GM23248 (cell line): ENCODE results near the gene TMEM255B. TPM values are rescaled to one million over a fixed set of nuclear protein-coding genes. Genes with fewer than 3 reads are reported as not detected.

Experiments
- DNase-seq: peaks from one replicate; pipeline ENCODE4 v3.0.0-alpha.2; 2015
- H2AFZ ChIP-seq: fragments of 200-600 bp; sonication (generic); 2 replicates; pipeline ENCODE4 v1.6.1; 2016; ENCODE audit warnings: antibody characterized with exemption
- H3F3A ChIP-seq: fragments of 200-600 bp; sonication (generic); 2 replicates; pipeline ENCODE4 v1.6.1; 2016; ENCODE audit warnings: mild to moderate bottlenecking, antibody characterized with exemption, mixed run types; ENCODE audit not compliant: insufficient read depth
- H3K27ac ChIP-seq: fragments of 200-600 bp; sonication (generic); 2 replicates; pipeline ENCODE4 v1.5.1; 2016; ENCODE audit warnings: mild to moderate bottlenecking
- H3K27me3 ChIP-seq: fragments of 200-600 bp; sonication (generic); replicated peaks from 2 replicates; pipeline ENCODE4 v1.6.1; 2016; ENCODE audit warnings: mild to moderate bottlenecking; ENCODE audit not compliant: insufficient read depth
- H3K36me3 ChIP-seq: fragments of 200-600 bp; sonication (generic); 2 replicates; pipeline ENCODE4 v1.6.1; 2016; ENCODE audit warnings: low read depth, mild to moderate bottlenecking
- H3K4me1 ChIP-seq: fragments of 200-600 bp; sonication (generic); 2 replicates; pipeline ENCODE4 v1.6.1; 2016; ENCODE audit warnings: mild to moderate bottlenecking; ENCODE audit not compliant: insufficient read depth
- H3K4me2 ChIP-seq: fragments of 200-600 bp; sonication (generic); one replicate; pipeline ENCODE4 v1.6.1; 2016; ENCODE audit warnings: mild to moderate bottlenecking; ENCODE audit not compliant: unreplicated experiment
- H3K4me3 ChIP-seq: fragments of 200-600 bp; sonication (generic); 2 replicates; pipeline ENCODE4 v1.5.1; 2016; ENCODE audit warnings: mild to moderate bottlenecking
- H3K79me2 ChIP-seq: fragments of 200-600 bp; sonication (generic); 2 replicates; pipeline ENCODE4 v1.6.1; 2016; ENCODE audit warnings: mild to moderate bottlenecking; ENCODE audit not compliant: insufficient read depth
- H3K9ac ChIP-seq: fragments of 200-600 bp; sonication (generic); 2 replicates; pipeline ENCODE4 v1.6.1; 2016; ENCODE audit warnings: mild to moderate bottlenecking
- H3K9me2 ChIP-seq: fragments of 200-600 bp; sonication (generic); 2 replicates; pipeline ENCODE4 v1.6.1; 2016; ENCODE audit warnings: mixed run types, mild to moderate bottlenecking, moderate library complexity; ENCODE audit not compliant: insufficient read depth
- H3K9me3 ChIP-seq: fragments of 200-600 bp; sonication (generic); one replicate; pipeline ENCODE4 v1.6.1; 2017; ENCODE audit warnings: low read depth
- H4K20me1 ChIP-seq: fragments of 200-600 bp; sonication (generic); 2 replicates; pipeline ENCODE4 v1.6.0; 2016; ENCODE audit not compliant: insufficient read depth
- EZH2 ChIP-seq: fragments of 200-600 bp; sonication (generic); IDR thresholded peaks from 2 replicates; pipeline ENCODE4 v1.6.1; 2018; ENCODE audit warnings: antibody characterized with exemption, mild to moderate bottlenecking; ENCODE audit not compliant: insufficient read depth, poor library complexity, severe bottlenecking
- EZH2phosphoT487 ChIP-seq: fragments of 200-600 bp; sonication (generic); IDR thresholded peaks from 2 replicates; pipeline ENCODE4 v1.6.1; 2018; ENCODE audit warnings: antibody characterized with exemption, moderate library complexity, mild to moderate bottlenecking, low read depth; ENCODE audit not compliant: insufficient read depth
- WGBS, 2 experiments: methylation state at CpG; one replicate each; pipeline ENCODE4 v1.1.6; 2015 to 2017; ENCODE audit warnings: low lambda C conversion rate in 2 of 2, low coverage in 1 of 2; ENCODE audit errors: missing lambda C conversion rate in 2 of 2; 5-methylcytosine and 5-hydroxymethylcytosine counted together
- in situ Hi-C: fragments of 300-500 bp; cut with MboI; formaldehyde crosslinking; loops from 2 replicates; pipeline ENCODE4 v1.15.0; 2020
- polyA plus RNA-seq: library from polyadenylated mRNA; unstranded; fragments of >200 nt; fragmentation: Nextera tagmentation; extraction: Ambion mirVana; gene quantifications from 2 replicates; pipeline ENCODE4 v1.2.1, GENCODE V29; 2016
- total RNA-seq: library from RNA; depleted of rRNA; stranded (reverse); fragments of >200 nt; shearing (Covaris generic); gene quantifications from 2 replicates; pipeline ENCODE4 v1.2.3, GENCODE V29; 2014

TMEM255B gene
- total and polyA plus RNA-seq, 2 experiments from 2014 or later = 8.2 TPM; not detected in 1

GRCh38 chr13:113812178-113813040 is 53.4 kb downstream of the TMEM255B start:
- Histone ChIP-seq H3K4me3 (no peak overlapping the region), H3K9me2 (no peaks in the 10 kb centered on the region), H3K27ac (no peak overlapping the region), H4K20me1 (no peaks in the 10 kb centered on the region), H3K36me3 (no peaks in the 10 kb centered on the region), H3K79me2 (no peaks in the 10 kb centered on the region), H2AFZ (no peak overlapping the region), H3K4me1 (peaks cover 17% of the 10 kb centered on the region), H3F3A (peaks cover 10% of the 10 kb centered on the region; the same call in 1 of the 2 replicates), H3K4me2 (no peak overlapping the region), H3K9me3 (no peaks in the 10 kb centered on the region), H3K27me3 (no peaks in the 10 kb centered on the region), H3K9ac (no peak overlapping the region)
- WGBS, 2 experiments = 49 to 53% methylated on average over 38 to 51 of the region's 51 CpGs
- no peak for TF ChIP-seq EZH2
- no peak for TF ChIP-seq EZH2phosphoT487
- no peak for DNase-seq
- in situ Hi-C loops = no loop called here

DNA sequence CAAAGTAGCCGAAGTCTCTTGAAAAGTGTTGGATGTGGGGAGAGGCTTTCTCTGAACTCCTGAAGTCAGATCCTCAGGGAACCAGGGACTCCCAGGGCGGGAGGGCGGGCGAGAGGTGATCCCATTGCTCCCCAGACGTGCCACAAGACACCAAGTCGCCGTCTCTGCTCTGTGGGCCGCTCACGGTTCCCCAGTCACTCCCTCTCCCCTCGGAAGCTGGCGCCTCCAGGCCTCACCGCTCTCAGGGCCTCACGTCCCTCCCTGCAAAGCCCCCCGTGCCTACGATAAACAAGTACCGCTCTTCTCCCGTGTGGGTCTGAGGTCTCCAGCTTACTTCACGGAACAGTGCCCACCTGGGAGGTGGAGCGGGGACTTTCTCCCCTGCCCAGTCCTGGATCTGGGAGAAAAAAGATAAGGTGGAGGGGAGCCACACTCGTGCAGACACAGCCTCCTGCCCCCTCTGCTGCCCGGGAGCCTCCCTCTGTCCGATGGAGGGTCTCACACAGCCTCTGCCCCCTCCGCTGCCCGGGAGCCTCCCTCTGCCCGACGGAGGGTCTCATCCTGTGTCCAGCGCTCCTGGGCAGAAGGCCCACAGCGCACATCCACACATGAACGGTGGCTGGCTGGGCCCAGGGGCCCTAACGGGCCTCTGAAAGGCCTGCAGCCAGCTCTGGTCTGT is 54.2 kb downstream of the TMEM255B start:
- in situ Hi-C loops = no loop called here
- no peak overlapping the region for H3K4me3 ChIP-seq
- no peak overlapping the region for H3K4me2 ChIP-seq
- H3K27me3 ChIP-seq = no peaks in the 10 kb centered on the region
- H3K9me3 ChIP-seq = no peaks in the 10 kb centered on the region
- no peak overlapping the region for H2AFZ ChIP-seq
- H3K4me1 ChIP-seq = peaks cover 17% of the 10 kb centered on the region
- WGBS, 2 experiments = 97 to 98% methylated on average over 20 to 30 of the region's 30 CpGs
- H3K9ac ChIP-seq = no peak overlapping the region
- no peaks in the 10 kb centered on the region for H4K20me1 ChIP-seq
- no peaks in the 10 kb centered on the region for H3K9me2 ChIP-seq
- peaks cover 10% of the 10 kb centered on the region; the same call in 1 of the 2 replicates for H3F3A ChIP-seq
- TF ChIP-seq EZH2 (no peak), EZH2phosphoT487 (no peak)
- DNase-seq = no peak
- no peak overlapping the region for H3K27ac ChIP-seq
- H3K36me3 ChIP-seq = no peaks in the 10 kb centered on the region
- no peaks in the 10 kb centered on the region for H3K79me2 ChIP-seq

- no peaks in the 10 kb centered on the region for H3K9me3 ChIP-seq
- no peak overlapping the region for H3K4me3 ChIP-seq
- no peaks in the 10 kb centered on the region for H3K36me3 ChIP-seq
- DNase-seq = no peak
- H3K9ac ChIP-seq = no peak overlapping the region
- no peaks in the 10 kb centered on the region for H3K79me2 ChIP-seq
- H3K27ac ChIP-seq = no peak overlapping the region
- no peaks in the 10 kb centered on the region for H4K20me1 ChIP-seq
- no peak overlapping the region for H2AFZ ChIP-seq
- WGBS, 2 experiments = 87 to 91% methylated on average over 28 of the region's 28 CpGs
- H3F3A ChIP-seq = peaks cover 10% of the 10 kb centered on the region; the same call in 1 of the 2 replicates
- no peaks in the 10 kb centered on the region for H3K27me3 ChIP-seq
- H3K9me2 ChIP-seq = no peaks in the 10 kb centered on the region
- H3K4me1 ChIP-seq = peaks cover 17% of the 10 kb centered on the region
- TF ChIP-seq EZH2phosphoT487 = no peak
- no peak for TF ChIP-seq EZH2
- in situ Hi-C loops = no loop called here
- no peak overlapping the region for H3K4me2 ChIP-seq
Measured at GRCh38 chr13:113813749-113814434, 54.9 kb downstream of the TMEM255B start.

DNA sequence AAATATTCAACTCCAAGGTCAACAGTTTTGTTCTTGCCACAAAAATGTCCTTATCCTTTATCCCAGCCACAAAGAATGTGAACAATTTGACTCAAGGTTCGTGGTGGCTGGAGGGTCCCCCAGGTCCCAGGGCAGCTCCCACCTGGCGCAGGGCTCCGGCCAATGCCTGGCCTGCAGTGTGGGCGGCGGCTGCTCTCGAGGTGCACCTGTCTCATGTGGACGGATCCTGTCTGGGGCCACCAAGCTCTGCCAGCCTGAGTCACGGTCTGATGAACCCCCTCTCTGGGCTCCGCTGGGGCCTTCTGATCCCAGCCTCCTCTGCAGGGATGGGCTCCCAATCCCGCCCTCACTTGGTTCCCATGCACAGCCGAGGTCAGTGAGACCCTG is 55.4 kb downstream of the TMEM255B start:
- Histone ChIP-seq H3K36me3 (no peaks in the 10 kb centered on the region), H3K4me1 (peaks cover 17% of the 10 kb centered on the region), H3K27me3 (no peaks in the 10 kb centered on the region), H3F3A (peaks cover 16% of the 10 kb centered on the region; the same call in 1 of the 2 replicates), H3K9me2 (no peaks in the 10 kb centered on the region), H3K9me3 (no peaks in the 10 kb centered on the region), H3K4me3 (no peak overlapping the region), H4K20me1 (no peaks in the 10 kb centered on the region), H3K4me2 (no peak overlapping the region), H3K79me2 (no peaks in the 10 kb centered on the region), H2AFZ (no peak overlapping the region), H3K9ac (no peak overlapping the region), H3K27ac (no peak overlapping the region)
- WGBS, 2 experiments = 75 to 81% methylated on average over 10 to 11 of the region's 11 CpGs
- TF ChIP-seq EZH2 (no peak), EZH2phosphoT487 (no peak)
- DNase-seq = peak; percentile 46
- in situ Hi-C loops = no loop called here
